Measurements from ENCODE around the gene PPFIA1.

The PPFIA1 gene

DNA sequence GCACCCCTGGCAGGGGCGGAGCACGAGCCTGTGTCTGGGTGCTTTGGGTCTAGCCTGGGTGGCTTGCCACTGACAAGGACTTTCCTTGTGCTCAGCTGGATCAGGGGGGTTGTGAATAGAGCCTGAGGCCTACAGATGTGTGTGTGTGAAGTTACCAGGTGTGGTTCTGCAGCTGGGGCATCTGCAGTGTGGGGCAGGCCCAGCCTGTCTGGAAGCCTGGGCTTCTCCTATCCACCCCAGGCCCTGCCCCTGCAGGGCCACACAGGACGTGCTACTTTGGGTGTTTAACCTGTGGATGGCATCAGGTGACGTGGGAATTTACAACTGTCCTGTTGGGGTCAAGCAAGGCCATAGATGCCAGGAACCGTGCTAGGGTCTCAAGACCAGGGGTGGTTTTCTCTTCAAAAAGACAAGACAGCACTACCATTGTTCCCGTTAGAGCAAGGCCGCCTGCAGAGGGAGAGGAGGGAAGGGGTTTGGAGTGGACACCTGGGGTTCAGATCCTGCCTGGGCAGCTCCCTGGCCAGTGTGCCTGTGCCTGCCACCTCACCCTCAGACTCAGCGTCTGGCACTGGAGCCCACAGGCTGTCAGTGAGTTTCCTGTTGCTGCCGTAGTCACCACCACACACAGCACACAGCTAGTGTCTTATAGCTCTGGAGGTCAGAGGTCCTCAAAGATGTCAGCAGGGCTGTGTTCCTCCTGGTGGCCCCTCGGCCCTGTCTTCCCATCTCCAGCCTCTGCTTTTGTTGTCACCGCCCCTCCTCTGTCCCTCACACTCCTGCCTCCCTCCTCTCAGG lies 159.4 kb downstream of the PPFIA1 start:
- no peak for DNase-seq (ENCODE audit: low read depth in 2 of 2, low spot score in 1 of 2)

DNA sequence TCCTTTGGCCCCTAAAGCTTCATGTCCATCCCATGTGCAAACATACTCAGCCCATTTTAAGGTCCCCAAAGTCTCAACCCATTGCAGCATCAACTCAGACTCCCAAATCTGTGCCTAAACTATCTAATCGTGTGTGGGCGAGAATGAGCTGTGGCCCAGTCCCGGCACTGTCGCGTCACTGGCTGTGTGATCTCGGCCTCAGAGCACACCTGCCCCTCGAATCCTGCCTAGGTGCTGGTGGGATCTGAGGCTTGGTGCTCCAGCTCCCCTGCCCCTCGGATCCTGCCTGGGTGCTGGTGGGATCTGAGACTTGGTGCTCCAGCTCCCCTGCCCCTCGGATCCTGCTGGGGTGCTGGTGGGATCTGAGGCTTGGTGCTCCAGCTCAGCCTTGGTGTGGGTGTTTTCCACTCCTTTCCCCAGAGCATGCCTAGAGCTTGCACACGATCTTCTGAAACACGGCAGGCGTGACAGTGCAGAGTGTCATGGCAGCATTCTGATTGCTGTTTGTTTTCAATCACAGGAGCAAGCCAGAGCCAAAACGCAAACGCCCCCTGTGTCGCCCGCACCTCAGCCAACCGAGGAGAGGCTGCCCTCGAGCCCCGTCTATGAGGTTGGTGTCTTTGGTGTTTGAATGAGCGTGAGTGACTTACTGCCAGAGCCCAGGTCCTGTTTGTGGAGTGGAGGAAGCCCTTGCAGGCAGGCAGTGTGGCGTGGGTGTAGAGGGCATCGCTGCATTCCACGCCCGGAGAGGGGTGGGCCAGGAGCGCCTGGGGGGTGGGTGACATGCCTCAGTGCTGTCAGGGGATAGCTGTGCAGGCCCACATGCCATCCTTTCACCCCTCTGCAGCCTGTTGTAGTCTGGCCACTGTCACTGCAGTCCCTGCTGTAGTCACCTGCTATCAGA lies 160.4 kb downstream of the PPFIA1 start:
- DNase-seq (ENCODE audit: low read depth in 2 of 2, low spot score in 1 of 2) = no peak

DNA sequence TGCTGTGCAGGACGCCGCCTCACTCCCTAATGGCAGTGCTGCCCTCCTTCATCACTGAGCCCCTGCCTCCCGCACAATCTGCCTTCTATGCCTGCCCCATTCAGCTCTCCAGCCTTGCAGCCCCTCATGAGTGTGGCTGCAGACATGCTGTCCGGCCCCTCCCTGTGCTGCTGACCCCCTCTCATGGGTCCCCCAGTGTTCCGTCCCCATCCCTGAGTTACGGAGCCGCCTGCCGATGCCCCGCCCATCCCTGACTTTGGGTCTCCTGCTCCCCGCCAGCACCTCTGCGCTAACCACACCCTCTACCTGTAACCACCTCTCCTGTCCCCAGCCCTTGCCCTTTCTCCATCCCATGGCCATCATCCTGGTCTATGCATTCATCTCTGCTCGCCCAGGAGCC lies 161.1 kb downstream of the PPFIA1 start:
- DNase-seq (ENCODE audit: low read depth in 2 of 2, low spot score in 1 of 2) = no peak

GRCh38 chr11:70432065-70432464 lies 161.6 kb downstream of the PPFIA1 start:
- no peak for DNase-seq (ENCODE audit: low read depth in 2 of 2, low spot score in 1 of 2)

DNA sequence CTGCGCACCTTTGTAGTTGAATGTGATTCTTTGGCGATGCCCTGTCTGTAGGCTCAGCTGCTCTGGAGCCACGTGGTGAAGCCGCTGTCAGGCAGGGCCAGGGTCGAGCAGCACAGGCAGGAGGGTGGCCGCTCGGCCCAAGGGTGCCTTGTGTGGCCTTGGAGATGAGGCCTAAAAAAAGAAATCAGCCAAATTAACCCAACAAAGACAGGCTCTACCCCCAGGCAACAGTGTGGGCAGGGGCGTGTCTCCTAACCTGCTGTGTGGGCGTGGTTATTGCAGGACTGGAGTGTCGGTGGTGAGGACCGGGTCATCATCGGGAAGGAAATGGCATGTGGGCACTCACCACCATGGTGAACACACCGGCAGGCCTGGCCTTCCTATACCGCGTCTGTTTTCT lies 162.1 kb downstream of the PPFIA1 start:
- DNase-seq (ENCODE audit: low read depth in 2 of 2, low spot score in 1 of 2) = no peak

GRCh38 chr11:70433038-70433437 lies 162.5 kb downstream of the PPFIA1 start:
- DNase-seq (ENCODE audit: low read depth in 2 of 2, low spot score in 1 of 2) = no peak

DNA sequence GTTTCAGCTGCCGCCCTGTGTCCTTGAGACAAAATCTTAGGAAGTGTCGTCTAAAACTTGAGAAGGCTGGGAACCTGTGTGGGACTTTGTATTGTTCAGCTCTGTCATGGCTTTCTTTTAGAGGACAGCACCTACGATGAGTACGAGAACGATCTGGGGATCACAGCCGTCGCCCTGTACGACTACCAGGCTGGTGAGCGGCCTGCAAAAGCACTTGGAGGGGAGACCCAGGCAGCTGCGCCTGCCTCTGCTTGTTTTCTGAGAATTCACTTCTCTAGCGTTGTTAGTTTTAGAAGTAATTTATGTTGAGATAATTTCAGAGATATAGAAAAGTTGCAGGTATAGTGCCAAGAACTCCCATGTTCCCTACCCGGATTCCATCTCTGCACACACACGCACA lies 163.0 kb downstream of the PPFIA1 start:
- DNase-seq (ENCODE audit: low read depth in 2 of 2, low spot score in 1 of 2) = no peak
